ENCODE data around the gene ATP8A2. TPM values are rescaled to one million over a fixed set of nuclear protein-coding genes. Genes with fewer than 3 reads are reported as not detected.
"Not testable (repeated sequence)": the region's sequence is repeated elsewhere in the genome, so short reads cannot be mapped to it uniquely, and the experiment has no call there.

The ATP8A2 gene
- total and polyA plus RNA-seq, 4 donors = 0.01 to 0.08 (median 0.05) TPM; not detected in 1

DNA sequence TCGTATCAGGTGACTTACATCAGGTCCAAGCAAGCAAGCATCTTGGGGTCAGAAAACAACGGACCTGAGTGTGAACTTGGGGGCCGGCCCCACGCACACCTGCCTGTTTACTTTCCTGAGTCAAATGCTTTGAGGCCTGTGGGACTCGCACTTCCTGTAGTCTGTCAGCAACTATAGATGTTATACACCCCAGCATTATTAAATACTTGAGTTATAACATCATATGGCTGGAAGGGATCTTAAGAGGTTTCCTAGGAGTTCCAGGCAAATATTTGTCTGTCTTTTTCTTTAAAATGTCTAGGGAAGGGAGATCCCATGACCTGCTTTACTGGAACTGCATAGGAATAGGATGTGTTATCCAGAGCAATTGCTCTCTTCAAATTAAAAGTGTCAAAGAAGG, 399.4 kb downstream of the ATP8A2 start:
- H3K4me3 ChIP-seq (ENCODE audit: low read depth in 1 of 3, low read length in 3 of 3) = no peak overlapping the region
- TF ChIP-seq, protein P1, sequence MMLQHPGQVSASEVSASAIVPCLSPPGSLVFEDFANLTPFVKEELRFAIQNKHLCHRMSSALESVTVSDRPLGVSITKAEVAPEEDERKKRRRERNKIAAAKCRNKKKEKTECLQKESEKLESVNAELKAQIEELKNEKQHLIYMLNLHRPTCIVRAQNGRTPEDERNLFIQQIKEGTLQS (IDR thresholded peaks at IDR 0.05) = no peak
- TF ChIP-seq RXRA (IDR thresholded peaks at IDR 0.05) (no peak), RAD21 (IDR thresholded peaks at IDR 0.05) (no peak), NR2F2 (IDR thresholded peaks at IDR 0.05) (no peak), HNF4A (conservative IDR thresholded peaks at IDR 0.05) (no peak), TAF1 (conservative IDR thresholded peaks at IDR 0.05) (no peak), EGR1 (IDR thresholded peaks at IDR 0.05; ENCODE audit: low read depth in 2 of 2) (no peak), HNF4G (IDR thresholded peaks at IDR 0.05) (no peak), FOXA1 (IDR thresholded peaks at IDR 0.05) (no peak)
- TF ChIP-seq, protein P2, sequence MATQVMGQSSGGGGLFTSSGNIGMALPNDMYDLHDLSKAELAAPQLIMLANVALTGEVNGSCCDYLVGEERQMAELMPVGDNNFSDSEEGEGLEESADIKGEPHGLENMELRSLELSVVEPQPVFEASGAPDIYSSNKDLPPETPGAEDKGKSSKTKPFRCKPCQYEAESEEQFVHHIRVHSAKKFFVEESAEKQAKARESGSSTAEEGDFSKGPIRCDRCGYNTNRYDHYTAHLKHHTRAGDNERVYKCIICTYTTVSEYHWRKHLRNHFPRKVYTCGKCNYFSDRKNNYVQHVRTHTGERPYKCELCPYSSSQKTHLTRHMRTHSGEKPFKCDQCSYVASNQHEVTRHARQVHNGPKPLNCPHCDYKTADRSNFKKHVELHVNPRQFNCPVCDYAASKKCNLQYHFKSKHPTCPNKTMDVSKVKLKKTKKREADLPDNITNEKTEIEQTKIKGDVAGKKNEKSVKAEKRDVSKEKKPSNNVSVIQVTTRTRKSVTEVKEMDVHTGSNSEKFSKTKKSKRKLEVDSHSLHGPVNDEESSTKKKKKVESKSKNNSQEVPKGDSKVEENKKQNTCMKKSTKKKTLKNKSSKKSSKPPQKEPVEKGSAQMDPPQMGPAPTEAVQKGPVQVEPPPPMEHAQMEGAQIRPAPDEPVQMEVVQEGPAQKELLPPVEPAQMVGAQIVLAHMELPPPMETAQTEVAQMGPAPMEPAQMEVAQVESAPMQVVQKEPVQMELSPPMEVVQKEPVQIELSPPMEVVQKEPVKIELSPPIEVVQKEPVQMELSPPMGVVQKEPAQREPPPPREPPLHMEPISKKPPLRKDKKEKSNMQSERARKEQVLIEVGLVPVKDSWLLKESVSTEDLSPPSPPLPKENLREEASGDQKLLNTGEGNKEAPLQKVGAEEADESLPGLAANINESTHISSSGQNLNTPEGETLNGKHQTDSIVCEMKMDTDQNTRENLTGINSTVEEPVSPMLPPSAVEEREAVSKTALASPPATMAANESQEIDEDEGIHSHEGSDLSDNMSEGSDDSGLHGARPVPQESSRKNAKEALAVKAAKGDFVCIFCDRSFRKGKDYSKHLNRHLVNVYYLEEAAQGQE (IDR thresholded peaks at IDR 0.05) = no peak
- no peaks in the 10 kb centered on the region for H3K4me1 ChIP-seq (ENCODE audit: control insufficient read depth in 4 of 4, insufficient read depth in 4 of 4, low read length in 3 of 4)
- H3K36me3 ChIP-seq (ENCODE audit: control insufficient read depth in 4 of 4, insufficient read depth in 3 of 4, low read depth in 1 of 4, low read length in 3 of 4) = no peaks in the 10 kb centered on the region
- no peak overlapping the region for H3K27ac ChIP-seq (ENCODE audit: low read depth in 1 of 2, low read length in 2 of 2)
- 76% methylated on average over 5 of the region's 5 CpGs for WGBS
- no peak for DNase-seq (ENCODE audit: low spot score)
- no peak overlapping the region for H3K9ac ChIP-seq (ENCODE audit: low read depth in 1 of 2, low read length in 2 of 2)
- no peaks in the 10 kb centered on the region for H3K9me3 ChIP-seq (ENCODE audit: control insufficient read depth in 4 of 4, low read length in 3 of 4)
- H3K27me3 ChIP-seq (ENCODE audit: control insufficient read depth in 4 of 4, insufficient read depth in 4 of 4, low read length in 3 of 4) = peaks cover 0 to 2% (median 0%) of the 10 kb centered on the region in 4 donors

DNA sequence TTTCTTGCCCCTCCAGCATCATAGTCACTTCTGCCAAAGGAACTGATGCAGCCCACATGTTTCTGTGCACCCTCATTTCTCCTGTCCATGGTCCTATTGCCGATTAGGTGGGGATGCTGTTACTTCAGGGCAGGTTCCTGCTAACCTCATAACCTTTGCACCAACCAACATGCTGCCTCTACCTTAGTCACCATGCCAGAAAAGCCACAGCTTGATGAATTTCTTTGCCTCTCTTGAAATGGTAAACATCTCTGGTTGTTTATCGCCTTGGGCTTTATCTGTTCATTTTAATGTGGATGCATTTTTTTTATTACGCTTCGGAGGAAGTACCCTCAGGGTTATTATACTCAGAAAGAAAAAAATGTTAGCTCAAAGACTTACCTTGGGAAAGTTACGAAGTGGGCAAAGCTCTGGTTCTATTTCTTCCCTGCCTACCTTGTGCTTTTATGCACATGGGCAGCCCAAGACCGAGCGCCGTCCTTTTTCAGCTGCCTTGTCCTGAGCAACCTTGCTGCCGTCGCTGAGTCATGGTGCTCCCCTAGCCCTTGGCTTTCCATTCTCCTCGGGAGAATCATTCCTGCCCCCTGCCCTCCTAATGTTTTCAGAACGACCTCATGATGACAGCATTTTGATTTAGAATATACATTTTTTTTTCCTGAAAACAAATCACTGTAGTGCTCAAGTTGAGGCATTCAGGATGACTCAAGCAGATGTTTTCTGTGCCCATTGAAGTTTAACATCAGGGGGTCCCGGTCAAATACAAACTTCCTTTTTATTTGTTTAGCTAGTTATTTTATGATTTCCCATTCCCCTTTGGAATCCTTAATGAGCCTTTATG, 400.1 kb downstream of the ATP8A2 start:
- Histone ChIP-seq H3K4me1 (ENCODE audit: control insufficient read depth in 4 of 4, insufficient read depth in 4 of 4, low read length in 3 of 4) (no peaks in the 10 kb centered on the region), H3K9me3 (ENCODE audit: control insufficient read depth in 4 of 4, low read length in 3 of 4) (no peaks in the 10 kb centered on the region), H3K4me3 (ENCODE audit: low read depth in 1 of 3, low read length in 3 of 3) (no peak overlapping the region), H3K27ac (ENCODE audit: low read depth in 1 of 2, low read length in 2 of 2) (no peak overlapping the region), H3K36me3 (ENCODE audit: control insufficient read depth in 4 of 4, insufficient read depth in 3 of 4, low read depth in 1 of 4, low read length in 3 of 4) (no peaks in the 10 kb centered on the region), H3K27me3 (ENCODE audit: control insufficient read depth in 4 of 4, insufficient read depth in 4 of 4, low read length in 3 of 4) (peaks cover 0 to 2% (median 0%) of the 10 kb centered on the region in 4 donors), H3K9ac (ENCODE audit: low read depth in 1 of 2, low read length in 2 of 2) (no peak overlapping the region)
- no peak for DNase-seq (ENCODE audit: low spot score)
- TF ChIP-seq EGR1 (IDR thresholded peaks at IDR 0.05; ENCODE audit: low read depth in 2 of 2) (no peak), RXRA (IDR thresholded peaks at IDR 0.05) (no peak), FOXA1 (IDR thresholded peaks at IDR 0.05) (no peak)
- TF ChIP-seq, protein P3, sequence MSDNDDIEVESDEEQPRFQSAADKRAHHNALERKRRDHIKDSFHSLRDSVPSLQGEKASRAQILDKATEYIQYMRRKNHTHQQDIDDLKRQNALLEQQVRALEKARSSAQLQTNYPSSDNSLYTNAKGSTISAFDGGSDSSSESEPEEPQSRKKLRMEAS (IDR thresholded peaks at IDR 0.05) = no peak
- 79% methylated on average over 13 of the region's 13 CpGs for WGBS

DNA sequence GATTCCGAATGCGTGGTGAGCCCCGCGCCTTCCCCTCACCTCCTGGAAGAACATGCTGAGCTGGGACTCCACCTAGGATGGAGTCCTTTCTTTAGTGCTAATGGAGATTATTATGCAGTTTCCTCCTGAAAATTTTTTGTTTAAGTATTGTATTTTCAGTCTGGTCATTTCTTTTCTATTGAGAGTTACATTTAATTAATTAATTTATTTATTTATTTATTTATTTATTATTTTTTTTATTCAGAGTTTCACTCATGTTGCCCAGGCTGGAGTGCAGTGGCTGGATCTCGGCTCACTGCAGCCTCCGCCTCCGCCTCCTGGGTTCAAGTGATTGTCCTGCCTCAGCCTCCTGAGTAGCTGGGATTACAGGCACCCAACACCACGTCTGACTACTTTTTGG, 400.8 kb downstream of the ATP8A2 start:
- not testable (repeated sequence) for H3K36me3 ChIP-seq (ENCODE audit: control insufficient read depth in 4 of 4, insufficient read depth in 3 of 4, low read depth in 1 of 4, low read length in 3 of 4); H3K4me3 ChIP-seq (ENCODE audit: low read depth in 1 of 3, low read length in 3 of 3); H3K9ac ChIP-seq (ENCODE audit: low read depth in 1 of 2, low read length in 2 of 2); H3K9me3 ChIP-seq (ENCODE audit: control insufficient read depth in 4 of 4, low read length in 3 of 4); H3K27me3 ChIP-seq (ENCODE audit: control insufficient read depth in 4 of 4, insufficient read depth in 4 of 4, low read length in 3 of 4); DNase-seq (ENCODE audit: low spot score); H3K27ac ChIP-seq (ENCODE audit: low read depth in 1 of 2, low read length in 2 of 2); H3K4me1 ChIP-seq (ENCODE audit: control insufficient read depth in 4 of 4, insufficient read depth in 4 of 4, low read length in 3 of 4)
- WGBS = 94% methylated on average over 8 of the region's 8 CpGs

DNA sequence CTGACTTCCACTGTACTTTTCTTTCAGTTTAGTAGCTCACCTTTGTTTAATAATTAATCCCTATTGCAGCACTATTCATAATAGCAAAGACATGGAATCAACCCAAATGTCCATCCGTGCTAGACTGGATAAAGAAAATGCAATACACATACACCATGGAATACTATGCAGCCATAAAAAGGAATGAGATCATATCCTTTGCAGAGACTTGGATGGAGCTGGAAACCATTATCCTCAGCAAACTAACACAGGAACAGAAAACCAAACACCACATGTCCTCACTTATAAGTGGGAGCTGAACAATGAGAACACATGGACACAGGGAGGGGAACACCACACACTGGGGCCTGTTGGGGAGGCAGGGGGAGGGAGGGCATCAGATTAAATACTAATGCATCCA, 402.3 kb downstream of the ATP8A2 start:
- H3K4me3 ChIP-seq (ENCODE audit: low read depth in 1 of 3, low read length in 3 of 3); H3K9ac ChIP-seq (ENCODE audit: low read depth in 1 of 2, low read length in 2 of 2); H3K9me3 ChIP-seq (ENCODE audit: control insufficient read depth in 4 of 4, low read length in 3 of 4); H3K36me3 ChIP-seq (ENCODE audit: control insufficient read depth in 4 of 4, insufficient read depth in 3 of 4, low read depth in 1 of 4, low read length in 3 of 4); H3K27ac ChIP-seq (ENCODE audit: low read depth in 1 of 2, low read length in 2 of 2); DNase-seq (ENCODE audit: low spot score); H3K27me3 ChIP-seq (ENCODE audit: control insufficient read depth in 4 of 4, insufficient read depth in 4 of 4, low read length in 3 of 4); H3K4me1 ChIP-seq (ENCODE audit: control insufficient read depth in 4 of 4, insufficient read depth in 4 of 4, low read length in 3 of 4): not testable (repeated sequence)
- 30% methylated on average over 1 of the region's 1 CpG for WGBS

Data from liver (tissue), 9 donors.